Upper lobe of right lung (tissue), 1 donor: ENCODE data around the gene TBC1D1. TPM values are rescaled to one million over a fixed set of nuclear protein-coding genes. Genes with fewer than 3 reads are reported as not detected.

ENCODE experiments used
- ATAC-seq: fragments of 200-7000 bp; cut with Tn5 transposase; one replicate; pipeline ENCODE4 v1.9.1; 2020; ENCODE audit warnings: mild to moderate bottlenecking, moderate library complexity
- DNase-seq: peaks from one replicate; pipeline ENCODE4 v3.0.0-alpha.2; 2020
- H3K27ac ChIP-seq: fragments of 200-600 bp; one replicate; pipeline ENCODE4 v1.8.0; 2022
- H3K27me3 ChIP-seq: fragments of 200-600 bp; one replicate; pipeline ENCODE4 v1.8.0; 2022; ENCODE audit warnings: mild to moderate bottlenecking
- H3K36me3 ChIP-seq: fragments of 200-600 bp; one replicate; pipeline ENCODE4 v1.8.0; 2022
- H3K4me1 ChIP-seq: fragments of 200-600 bp; one replicate; pipeline ENCODE4 v1.8.0; 2022
- H3K4me3 ChIP-seq: fragments of 200-600 bp; one replicate; pipeline ENCODE4 v1.8.0; 2022; ENCODE audit warnings: mild to moderate bottlenecking
- H3K9me3 ChIP-seq: fragments of 200-600 bp; one replicate; pipeline ENCODE4 v1.8.0; 2022
- intact Hi-C: fragments of 100-400 bp; cut with DNase I; formaldehyde crosslinking; loops from one replicate; pipeline ENCODE4 v1.11.0; 2022
- total RNA-seq: library from RNA; stranded (reverse); fragmentation: NEBNext Ultra II Directional; extraction: Animal tissue kit (Norgen Biotek cat#: 25700); gene quantifications from one replicate; pipeline ENCODE4 v1.2.1, GENCODE V29; 2021
- TF ChIP-seq, protein P1 (sequence below): fragments of 200-600 bp; IDR thresholded peaks from one replicate; pipeline ENCODE4 v1.8.0; 2022; ENCODE audit warnings: antibody characterized with exemption
- donor health status: DM: no; HTN: yes; CAD: no; lungs with severe emphysema.

The TBC1D1 gene
- total RNA-seq, 1 donor from 2014 or later = 61.9 TPM

- intact Hi-C loops = no loop called here
- TF ChIP-seq, protein P1, sequence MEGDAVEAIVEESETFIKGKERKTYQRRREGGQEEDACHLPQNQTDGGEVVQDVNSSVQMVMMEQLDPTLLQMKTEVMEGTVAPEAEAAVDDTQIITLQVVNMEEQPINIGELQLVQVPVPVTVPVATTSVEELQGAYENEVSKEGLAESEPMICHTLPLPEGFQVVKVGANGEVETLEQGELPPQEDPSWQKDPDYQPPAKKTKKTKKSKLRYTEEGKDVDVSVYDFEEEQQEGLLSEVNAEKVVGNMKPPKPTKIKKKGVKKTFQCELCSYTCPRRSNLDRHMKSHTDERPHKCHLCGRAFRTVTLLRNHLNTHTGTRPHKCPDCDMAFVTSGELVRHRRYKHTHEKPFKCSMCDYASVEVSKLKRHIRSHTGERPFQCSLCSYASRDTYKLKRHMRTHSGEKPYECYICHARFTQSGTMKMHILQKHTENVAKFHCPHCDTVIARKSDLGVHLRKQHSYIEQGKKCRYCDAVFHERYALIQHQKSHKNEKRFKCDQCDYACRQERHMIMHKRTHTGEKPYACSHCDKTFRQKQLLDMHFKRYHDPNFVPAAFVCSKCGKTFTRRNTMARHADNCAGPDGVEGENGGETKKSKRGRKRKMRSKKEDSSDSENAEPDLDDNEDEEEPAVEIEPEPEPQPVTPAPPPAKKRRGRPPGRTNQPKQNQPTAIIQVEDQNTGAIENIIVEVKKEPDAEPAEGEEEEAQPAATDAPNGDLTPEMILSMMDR = no peak
- no peak for ATAC-seq
- no peaks in the 10 kb centered on the region for H3K36me3 ChIP-seq
- no peak overlapping the region for H3K27ac ChIP-seq
- no peaks in the 10 kb centered on the region for H3K9me3 ChIP-seq
- H3K4me3 ChIP-seq = no peak overlapping the region
- no peaks in the 10 kb centered on the region for H3K27me3 ChIP-seq
- no peak for DNase-seq
- peaks cover 15% of the 10 kb centered on the region for H3K4me1 ChIP-seq
Observed at GRCh38 chr4:37980246-37980645, 89.4 kb downstream of the TBC1D1 start.

DNA sequence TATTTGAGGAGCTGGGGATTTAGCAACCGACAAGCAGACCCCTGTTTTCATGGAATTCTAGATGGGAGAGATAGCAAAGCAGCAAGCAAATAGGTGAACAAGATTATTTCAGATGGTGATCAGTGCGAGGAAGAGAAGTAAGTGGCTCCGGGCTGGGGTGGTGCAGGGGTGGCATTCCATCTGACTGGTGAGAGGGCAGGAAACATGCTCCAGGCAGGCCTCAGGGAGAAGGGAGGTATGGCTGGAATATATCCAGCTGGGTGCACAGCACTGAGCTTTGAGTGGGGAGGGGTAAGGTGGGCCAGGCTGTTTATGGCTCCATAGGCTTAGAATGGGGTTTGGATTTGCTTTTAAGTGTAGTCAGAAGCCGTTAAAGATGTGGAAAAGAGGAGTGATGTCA lies 90.5 kb downstream of the TBC1D1 start:
- Histone ChIP-seq H3K27me3 (no peaks in the 10 kb centered on the region), H3K9me3 (no peaks in the 10 kb centered on the region), H3K27ac (no peak overlapping the region), H3K4me3 (no peak overlapping the region), H3K36me3 (no peaks in the 10 kb centered on the region), H3K4me1 (peaks cover 15% of the 10 kb centered on the region)
- TF ChIP-seq, protein P1 = no peak
- DNase-seq = no peak
- intact Hi-C loops = no loop called here
- no peak for ATAC-seq

DNA sequence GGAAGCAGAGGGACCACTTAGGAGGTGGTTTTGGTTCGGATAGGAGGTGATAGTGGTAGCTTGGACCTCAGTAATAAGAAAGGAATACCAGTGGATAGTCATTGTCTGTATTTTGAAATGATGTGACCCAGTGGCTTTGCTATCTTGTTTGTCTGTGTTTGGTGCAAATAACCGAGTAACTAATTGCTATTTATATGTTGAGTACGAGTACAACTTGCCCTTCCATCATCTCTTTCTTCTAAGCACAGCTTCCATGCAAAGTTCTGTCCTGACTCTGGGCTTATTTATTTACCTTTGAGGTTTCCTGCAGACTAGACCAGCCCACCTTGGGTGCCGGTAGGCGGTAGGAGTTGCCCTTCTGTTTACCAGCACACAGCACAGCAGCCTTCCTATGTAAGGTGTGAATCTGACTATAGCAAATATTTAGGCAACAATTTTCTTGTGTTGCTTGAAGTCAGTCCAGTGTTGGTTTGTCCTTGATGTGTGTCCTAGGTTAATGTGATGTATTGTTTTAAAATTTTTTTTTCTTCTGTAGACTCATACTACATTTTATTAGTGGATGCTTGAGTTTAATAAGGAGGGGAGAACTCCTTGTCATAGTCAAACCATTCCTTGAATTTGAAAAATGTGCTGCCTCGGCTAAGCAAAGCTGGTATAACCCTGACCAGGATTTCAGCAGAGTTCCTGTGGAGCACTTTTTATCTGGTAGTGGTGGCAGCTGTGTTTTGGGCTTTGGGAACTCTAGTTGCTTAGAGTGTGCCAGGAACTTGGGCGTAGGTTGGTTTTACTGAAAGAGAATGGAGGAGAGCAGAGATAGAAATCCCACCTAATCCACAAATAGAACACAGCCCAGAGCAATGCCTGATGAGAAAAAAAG lies 91.2 kb downstream of the TBC1D1 start:
- Histone ChIP-seq H3K9me3 (no peaks in the 10 kb centered on the region), H3K4me1 (peaks cover 15% of the 10 kb centered on the region), H3K36me3 (no peaks in the 10 kb centered on the region), H3K27me3 (no peaks in the 10 kb centered on the region), H3K4me3 (no peak overlapping the region), H3K27ac (no peak overlapping the region)
- ATAC-seq (no peak), DNase-seq (no peak)
- TF ChIP-seq, protein P1 = no peak
- intact Hi-C loops = no loop called here

DNA sequence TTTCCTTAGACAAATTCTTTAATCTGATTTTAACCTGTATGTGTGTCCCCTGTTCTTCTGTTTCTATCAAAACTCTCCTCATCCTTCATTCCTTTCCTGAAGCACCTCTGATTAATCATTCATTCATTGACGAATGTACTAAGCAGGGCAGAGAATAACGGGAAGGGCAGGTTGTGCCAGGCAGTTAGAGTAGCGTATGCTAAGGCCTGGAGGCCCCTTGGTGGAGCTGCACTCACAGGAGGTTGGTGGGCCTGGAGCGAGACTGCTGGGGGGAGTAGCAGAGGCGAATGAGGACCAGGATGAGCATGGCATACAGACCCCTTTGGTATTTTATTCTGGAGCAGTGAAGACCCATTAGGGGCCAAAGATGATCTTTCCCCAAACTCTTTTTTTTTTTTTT lies 91.9 kb downstream of the TBC1D1 start:
- no peaks in the 10 kb centered on the region for H3K9me3 ChIP-seq
- TF ChIP-seq, protein P1 = no peak
- ATAC-seq (no peak), DNase-seq (no peak)
- no peaks in the 10 kb centered on the region for H3K36me3 ChIP-seq
- H3K4me1 ChIP-seq = peaks cover 15% of the 10 kb centered on the region
- H3K4me3 ChIP-seq = no peak overlapping the region
- H3K27ac ChIP-seq = no peak overlapping the region
- no peaks in the 10 kb centered on the region for H3K27me3 ChIP-seq
- intact Hi-C loops = no loop called here

GRCh38 chr4:37983951-37984350 lies 93.1 kb downstream of the TBC1D1 start:
- Histone ChIP-seq H3K27me3 (no peaks in the 10 kb centered on the region), H3K36me3 (no peaks in the 10 kb centered on the region), H3K4me3 (no peak overlapping the region), H3K9me3 (no peaks in the 10 kb centered on the region), H3K4me1 (peaks cover 11% of the 10 kb centered on the region), H3K27ac (no peak overlapping the region)
- intact Hi-C loops = no loop called here
- DNase-seq = no peak
- TF ChIP-seq, protein P1 = no peak
- ATAC-seq = no peak
